Erythroblast (primary cell): ENCODE measurements around the gene CNDP1.

Experiments
- GATA1 ChIP-seq: IDR thresholded peaks from 2 replicates; pipeline ENCODE4 v1.6.1; 2011; ENCODE audit warnings: low read depth, mild to moderate bottlenecking, control low read depth, low read length, moderate library complexity
- POLR2A ChIP-seq: IDR thresholded peaks from 2 replicates; pipeline ENCODE4 v1.6.1; 2011; ENCODE audit warnings: mild to moderate bottlenecking, low read length

- TF ChIP-seq POLR2A: no peak
- no peak for TF ChIP-seq GATA1
Measured at GRCh38 chr18:74533666-74534065, 634 bp upstream of the CNDP1 start.
